Measurements from ENCODE around the gene CUEDC2.
"Not testable (repeated sequence)": the region's sequence is repeated elsewhere in the genome, so short reads cannot be mapped to it uniquely, and the experiment has no call there.

The CUEDC2 gene

DNA sequence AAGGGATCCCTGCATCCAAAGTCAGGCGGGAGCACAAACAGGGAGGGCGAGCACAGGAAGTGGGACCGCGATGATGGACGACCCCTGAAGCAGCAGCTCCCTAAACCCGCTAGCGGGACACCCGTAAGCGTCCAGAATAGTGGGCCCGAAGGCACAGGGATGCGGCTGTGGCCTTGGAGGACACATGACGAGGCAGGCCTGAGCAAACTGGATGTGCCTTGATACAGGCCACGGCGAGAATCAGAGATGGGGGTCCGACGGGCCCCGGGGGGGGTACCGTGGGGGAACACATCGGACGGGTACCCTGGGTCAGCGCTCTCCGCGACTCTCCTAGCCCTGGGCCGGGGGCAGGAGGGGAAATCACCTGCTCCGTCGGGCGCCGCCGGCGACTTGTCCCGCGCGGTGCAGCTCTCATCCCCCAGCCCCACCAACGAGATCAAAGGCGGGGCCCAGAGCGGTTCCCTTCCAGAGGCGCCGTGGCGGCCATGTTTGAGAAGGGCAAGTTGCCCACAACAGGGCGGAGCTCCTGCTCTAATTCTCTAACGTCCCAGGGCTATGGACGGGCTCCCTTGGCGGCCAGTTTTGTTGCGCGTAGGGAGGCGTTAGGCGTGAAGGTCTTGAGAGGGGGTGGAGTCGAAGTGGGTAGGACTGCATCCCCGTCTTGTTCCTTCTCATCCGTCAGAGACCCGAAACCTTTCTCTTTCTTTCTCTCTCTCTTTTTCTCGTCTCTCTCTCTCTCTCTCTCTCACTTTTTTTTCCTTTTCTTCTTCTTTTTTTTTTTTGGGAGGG lies at the start of gene CUEDC2:
CUEDC2 (minus strand) TSS at position 413 of the 789 bp plus-strand sequence. CDS start 7,386 bp downstream, outside the sequence.
- DNase-seq: peak; percentile 93

DNA sequence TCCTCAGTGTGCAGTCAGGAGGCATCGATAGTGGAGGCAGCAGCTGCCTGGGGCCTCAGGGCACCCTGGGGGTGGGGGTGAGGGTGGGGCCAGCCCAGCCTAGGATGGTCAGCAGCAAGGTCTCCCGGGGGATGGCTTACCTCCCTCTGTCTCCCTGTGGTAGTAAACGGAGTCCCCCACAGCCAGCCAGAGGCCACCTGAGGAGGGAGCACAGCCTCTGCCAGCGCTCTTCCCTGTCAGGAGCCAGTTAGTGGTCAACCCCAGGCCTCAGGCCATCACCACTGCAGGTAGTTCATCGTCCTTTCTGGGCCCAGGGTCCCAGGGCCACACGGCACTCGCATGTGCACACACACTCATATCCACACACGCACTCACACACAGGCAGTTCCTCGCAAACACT lies 48.0 kb upstream of the CUEDC2 start:
- DNase-seq: no peak

GRCh38 chr10:102479651-102480050 lies 47.3 kb upstream of the CUEDC2 start:
- no peak for DNase-seq

GRCh38 chr10:102476466-102477141 lies 44.2 kb upstream of the CUEDC2 start:
- no peak for DNase-seq

GRCh38 chr10:102475451-102476040 lies 43.2 kb upstream of the CUEDC2 start:
- DNase-seq: no peak

DNA sequence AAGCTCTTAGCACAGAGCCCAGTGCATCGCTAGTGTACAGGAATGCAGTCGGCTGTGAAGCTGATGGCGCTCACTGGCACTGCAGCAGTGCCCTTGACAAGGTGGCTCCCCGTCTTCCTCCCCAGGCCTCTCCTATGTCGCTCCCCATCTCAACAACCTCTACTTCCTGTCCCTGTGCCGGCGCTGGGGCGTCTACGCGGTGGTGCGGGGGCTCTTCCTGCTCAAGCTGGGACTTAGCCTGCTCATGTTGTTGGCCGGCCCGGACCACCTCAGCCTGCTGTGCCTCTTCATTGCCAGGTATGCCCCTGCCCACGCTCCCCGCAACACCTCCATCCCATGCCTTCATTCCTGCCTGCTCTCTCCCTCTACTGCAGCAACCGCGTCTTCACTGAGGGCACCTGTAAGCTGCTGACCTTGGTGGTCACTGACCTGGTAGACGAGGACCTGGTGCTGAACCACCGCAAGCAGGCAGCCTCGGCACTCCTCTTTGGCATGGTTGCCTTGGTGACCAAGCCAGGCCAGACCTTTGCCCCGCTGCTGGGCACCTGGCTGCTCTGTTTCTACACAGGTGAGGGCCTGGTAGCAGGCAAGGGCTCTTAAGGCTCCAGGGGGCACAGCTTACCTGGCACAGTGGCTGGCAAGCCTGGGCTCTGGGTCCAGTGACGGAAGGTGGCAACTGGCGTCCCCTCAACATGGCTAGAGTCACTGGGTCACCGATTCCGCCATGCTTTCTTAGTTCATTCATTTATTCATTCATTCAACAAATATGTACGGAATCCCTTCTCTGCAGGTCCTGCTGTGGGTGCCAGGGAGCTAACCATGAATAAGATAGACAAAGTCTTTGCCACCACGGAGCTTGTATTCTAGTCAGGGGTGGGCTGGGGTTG lies 41.3 kb upstream of the CUEDC2 start:
- no peak for DNase-seq

GRCh38 chr10:102470579-102471546 lies 38.5 kb upstream of the CUEDC2 start:
- no peak for DNase-seq

- peak; percentile 11 for DNase-seq
These were observed 36.3 kb upstream of the CUEDC2 start for GRCh38 chr10:102468683-102469082.

- DNase-seq: no peak
These were observed 35.6 kb upstream of the CUEDC2 start for GRCh38 chr10:102467971-102468438.

GRCh38 chr10:102467318-102467717 lies 34.9 kb upstream of the CUEDC2 start:
- DNase-seq: no peak

DNA sequence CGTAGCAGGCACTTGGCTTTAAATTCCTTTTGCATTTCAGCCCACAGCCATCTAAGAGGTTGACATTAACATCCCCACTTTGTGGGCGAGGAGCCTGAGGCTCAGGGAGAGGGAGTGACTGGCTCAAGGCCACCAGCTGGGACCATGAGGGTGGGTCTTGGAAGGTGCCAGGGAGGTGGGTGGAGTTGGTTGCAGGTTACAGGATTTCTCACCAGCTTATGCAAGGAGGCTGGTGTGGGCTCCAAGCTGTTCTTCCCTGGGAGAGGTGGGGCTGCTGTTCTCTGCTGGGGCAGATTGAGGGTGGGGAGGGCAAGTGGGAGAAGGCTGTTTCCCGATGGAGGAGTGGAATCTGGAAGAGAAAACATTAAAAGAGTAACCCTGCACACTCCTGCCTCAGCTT lies 33.1 kb upstream of the CUEDC2 start:
- no peak for DNase-seq

DNA sequence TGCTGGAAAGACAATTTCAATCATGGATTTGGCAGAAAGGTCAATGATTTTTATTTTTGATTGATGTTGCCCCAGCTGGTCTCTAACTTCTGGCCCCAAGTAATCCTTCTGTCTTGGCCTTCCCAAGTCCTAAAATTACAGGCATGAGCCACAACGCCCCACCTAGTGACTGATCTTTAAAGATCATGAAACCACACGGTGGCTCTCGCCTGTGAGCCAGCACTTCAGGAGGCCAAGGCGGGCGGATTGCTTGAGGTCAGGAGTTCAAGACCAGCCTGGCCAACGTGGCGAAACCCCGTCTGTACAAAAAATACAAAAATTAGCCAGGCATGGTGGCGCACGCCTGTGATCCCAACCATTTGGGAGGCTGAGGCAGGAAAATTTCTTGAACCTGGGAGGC lies 31.6 kb upstream of the CUEDC2 start:
- no peak for DNase-seq

GRCh38 chr10:102462512-102463054 lies 30.2 kb upstream of the CUEDC2 start:
- DNase-seq: no peak

DNA sequence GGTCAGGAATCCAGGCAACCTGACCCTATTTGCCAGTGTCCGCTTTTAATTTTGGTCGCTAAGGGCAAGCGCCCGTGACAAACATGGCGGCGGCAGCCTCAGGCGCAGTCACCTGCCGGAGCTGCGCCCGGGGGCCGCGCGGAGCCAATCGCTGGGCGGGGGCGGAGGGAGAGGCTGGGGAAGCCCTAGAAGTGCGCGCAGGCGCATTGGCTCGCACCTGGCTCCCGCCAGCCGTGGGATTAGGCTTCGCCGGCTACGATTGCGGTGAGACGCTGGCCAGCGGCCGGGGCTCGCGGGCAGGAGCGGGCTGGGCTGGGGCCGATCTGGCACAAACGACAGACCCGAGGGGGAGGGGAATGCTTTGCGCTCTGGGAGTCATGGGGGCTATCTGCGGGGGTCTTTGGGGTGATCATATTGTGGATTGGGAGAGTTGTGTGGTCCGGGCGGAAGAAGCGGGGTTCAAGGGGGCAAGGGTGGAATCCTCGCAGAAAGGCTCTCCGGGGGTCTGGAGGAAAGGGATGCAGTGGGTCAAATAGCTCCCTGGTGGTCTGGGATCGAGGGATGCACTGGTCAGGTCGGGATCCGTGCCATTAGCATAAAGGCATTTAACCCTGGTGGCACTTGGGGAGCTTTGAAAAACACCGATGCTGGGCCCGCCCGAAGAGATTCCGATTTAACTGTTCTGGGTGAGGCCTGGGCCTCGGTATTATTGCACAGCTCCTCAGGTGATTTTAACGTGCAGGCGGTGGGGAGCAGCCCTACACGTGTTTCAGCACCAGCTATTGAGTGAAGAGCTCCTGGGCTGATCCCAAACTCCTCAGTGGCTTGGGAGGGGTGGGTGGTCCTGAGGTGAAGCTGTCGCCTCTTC lies 29.0 kb upstream of the CUEDC2 start:
- no peak for DNase-seq

DNA sequence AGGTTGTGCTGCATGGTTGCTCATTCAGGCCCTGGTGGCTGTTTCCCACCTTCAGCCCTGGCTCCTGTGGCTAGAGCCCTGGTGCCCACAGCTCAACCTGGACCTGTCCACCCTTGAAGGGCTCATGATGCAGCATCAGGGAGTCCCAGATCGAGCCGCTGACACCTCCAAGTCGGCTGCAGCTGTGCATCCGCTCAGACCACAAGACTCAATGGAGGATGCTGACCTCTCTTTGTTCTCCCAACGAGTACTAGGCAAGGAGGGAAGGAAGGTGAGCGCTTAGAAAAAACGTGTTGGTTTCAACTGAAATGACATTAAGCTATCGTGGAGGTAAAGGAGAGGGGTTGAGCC lies 28.4 kb upstream of the CUEDC2 start:
- DNase-seq: no peak

GRCh38 chr10:102458656-102459055 lies 26.3 kb upstream of the CUEDC2 start:
- no peak for DNase-seq

GRCh38 chr10:102457591-102458150 lies 25.3 kb upstream of the CUEDC2 start:
- DNase-seq: no peak

DNA sequence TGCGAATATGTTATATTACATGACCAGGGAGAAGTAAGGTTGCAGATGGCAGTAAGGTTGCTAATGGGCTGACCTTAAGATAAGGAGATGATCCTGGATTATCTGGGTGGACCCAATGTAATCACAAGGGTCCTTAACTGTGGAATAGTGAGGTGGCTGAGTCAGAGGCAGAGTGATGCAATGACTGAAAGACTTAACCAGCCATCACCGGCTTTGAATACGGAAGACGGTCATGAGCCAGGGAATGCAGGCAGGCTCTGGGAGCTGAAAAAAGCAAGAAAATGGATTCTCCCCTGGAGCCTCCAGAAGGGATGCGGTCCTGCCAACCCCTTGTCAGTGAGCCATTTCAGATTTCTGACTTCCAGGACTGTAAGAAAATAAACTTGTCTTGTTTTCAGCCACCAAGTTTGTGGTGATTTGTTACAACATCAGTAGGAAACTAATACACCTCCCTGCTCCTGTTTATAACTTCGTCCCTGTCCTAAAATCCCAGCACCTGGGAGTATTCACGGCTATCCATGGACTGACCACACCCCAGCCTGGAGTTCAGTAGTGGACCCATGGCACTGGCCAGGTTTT lies 23.6 kb upstream of the CUEDC2 start:
- DNase-seq: no peak

DNA sequence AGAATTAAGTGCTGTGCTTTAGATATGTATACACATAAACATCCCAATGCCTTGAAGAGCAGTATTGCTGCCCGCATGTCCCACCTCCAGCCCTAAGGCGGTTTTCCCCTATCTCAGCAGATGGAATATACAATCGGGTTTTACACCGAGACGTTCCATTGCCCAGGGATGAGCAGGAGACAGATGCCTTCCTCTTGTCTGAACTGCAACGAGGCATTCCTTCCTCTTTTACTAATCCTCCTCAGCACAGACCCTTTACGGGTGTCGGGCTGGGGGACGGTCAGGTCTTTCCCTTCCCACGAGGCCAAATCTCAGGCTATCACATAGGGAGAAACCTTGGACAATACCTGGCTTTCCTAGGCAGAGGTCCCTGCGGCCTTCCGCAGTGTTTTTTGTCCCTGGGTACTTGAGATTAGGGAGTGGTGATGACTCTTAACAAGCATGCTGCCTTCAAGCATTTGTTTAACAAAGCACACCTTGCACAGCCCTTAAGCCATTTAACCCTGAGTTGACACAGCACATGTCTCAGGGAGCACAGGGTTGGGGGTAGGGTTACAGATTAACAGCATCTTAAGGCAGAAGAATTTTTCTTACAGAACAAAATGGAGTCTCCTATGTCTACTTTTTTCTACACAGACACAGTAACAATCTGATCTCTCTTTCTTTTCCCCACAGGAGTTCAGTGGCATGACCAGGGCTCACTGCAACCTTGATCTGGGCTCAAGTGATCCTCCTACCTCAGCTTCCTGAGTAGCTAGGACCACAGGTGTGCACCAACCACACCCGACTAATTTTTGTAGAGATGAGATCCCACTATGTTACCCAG lies 22.5 kb upstream of the CUEDC2 start:
- DNase-seq: not testable (repeated sequence)

All from T1000 (cell line).